ENCODE data around the gene PTPRR. TPM values are rescaled to one million over a fixed set of nuclear protein-coding genes. Genes with fewer than 3 reads are reported as not detected.

Gene PTPRR
- total RNA-seq, 2 experiments from 2014 or later: not detected

DNA sequence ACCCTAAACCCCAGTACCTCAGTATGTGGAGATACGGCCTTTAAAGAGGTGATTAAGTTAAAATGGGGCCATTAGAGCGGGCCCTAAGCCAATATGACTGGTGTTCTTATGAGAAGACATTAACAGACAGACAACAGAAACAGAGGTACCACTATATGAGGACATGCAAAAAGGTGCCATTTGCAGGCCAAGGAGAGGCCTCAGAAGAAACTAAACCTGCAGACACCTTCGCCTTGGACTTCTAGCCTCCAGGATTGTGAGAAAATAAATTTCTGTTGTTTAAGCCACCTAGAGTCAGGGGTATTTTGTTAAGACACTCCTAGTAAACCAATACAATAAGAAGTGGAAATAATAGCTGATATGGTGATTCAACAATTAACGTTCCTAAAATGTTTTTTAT is 315.9 kb downstream of the PTPRR start:
- Histone ChIP-seq H4K20me1 (ENCODE audit: insufficient read depth, low read length) (no peaks in the 10 kb centered on the region), H3K79me2 (ENCODE audit: insufficient read depth, low read depth, low read length) (no peaks in the 10 kb centered on the region), H2AFZ (ENCODE audit: low read length) (no peak overlapping the region), H3K4me3 (ENCODE audit: low read depth, low read length, poor library complexity, severe bottlenecking) (no peak overlapping the region), H3K4me1 (ENCODE audit: insufficient read depth, low read length, poor library complexity, severe bottlenecking) (no peaks in the 10 kb centered on the region), H3K36me3 (ENCODE audit: insufficient read depth, low read length) (no peaks in the 10 kb centered on the region), H3K4me2 (ENCODE audit: low read length) (no peak overlapping the region), H3K9me3 (ENCODE audit: low read length) (no peaks in the 10 kb centered on the region), H3K27ac (ENCODE audit: low read depth, low read length, poor library complexity, severe bottlenecking) (no peak overlapping the region), H3K9me2 (ENCODE audit: insufficient read depth, low read length) (no peaks in the 10 kb centered on the region)
- TF ChIP-seq EZH2phosphoT487 (IDR thresholded peaks at IDR 0.05; ENCODE audit: borderline replicate concordance, low read depth, low read length) (no peak), CTCF (conservative IDR thresholded peaks at IDR 0.05; ENCODE audit: low read length) (no peak)
- CTCF ChIA-PET (ENCODE audit: unreplicated experiment): no interaction called here
- no peak for DNase-seq (ENCODE audit: low spot score)
- BruUV-seq (replicated peaks): no TSS peak
- POLR2A ChIA-PET: no interaction called here
- intact Hi-C loops (cut with micrococcal nuclease; ENCODE audit: unreplicated experiment): no loop called here

DNA sequence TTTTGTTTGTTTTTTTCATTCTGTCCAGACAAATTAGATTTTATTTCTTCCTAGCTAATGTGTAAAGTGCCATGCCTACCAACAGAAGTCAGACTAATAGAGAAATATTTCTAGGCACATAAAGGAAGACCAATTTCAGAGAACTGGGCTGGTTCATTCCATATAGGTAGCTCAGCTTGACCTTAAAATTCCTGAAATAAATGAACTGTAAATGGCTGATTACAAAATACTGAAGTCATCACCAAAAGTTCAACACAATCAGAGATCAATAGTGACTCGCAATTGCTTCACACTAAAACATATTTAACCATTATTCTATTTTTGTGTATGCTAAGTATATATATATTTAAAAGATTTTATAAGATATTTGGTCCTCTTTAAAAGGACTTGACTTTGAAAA is 317.5 kb downstream of the PTPRR start:
- no peaks in the 10 kb centered on the region for H3K79me2 ChIP-seq (ENCODE audit: insufficient read depth, low read depth, low read length)
- BruUV-seq (replicated peaks): no TSS peak
- H3K36me3 ChIP-seq (ENCODE audit: insufficient read depth, low read length): no peaks in the 10 kb centered on the region
- no peak for DNase-seq (ENCODE audit: low spot score)
- intact Hi-C loops (cut with micrococcal nuclease; ENCODE audit: unreplicated experiment): no loop called here
- H3K9me3 ChIP-seq (ENCODE audit: low read length): no peaks in the 10 kb centered on the region
- H2AFZ ChIP-seq (ENCODE audit: low read length): no peak overlapping the region
- ChIA-PET CTCF (ENCODE audit: unreplicated experiment) (no interaction called here), POLR2A (no interaction called here)
- H3K4me1 ChIP-seq (ENCODE audit: insufficient read depth, low read length, poor library complexity, severe bottlenecking): no peaks in the 10 kb centered on the region
- no peak overlapping the region for H3K4me2 ChIP-seq (ENCODE audit: low read length)
- no peak overlapping the region for H3K4me3 ChIP-seq (ENCODE audit: low read depth, low read length, poor library complexity, severe bottlenecking)
- H3K27ac ChIP-seq (ENCODE audit: low read depth, low read length, poor library complexity, severe bottlenecking): no peak overlapping the region
- TF ChIP-seq CTCF (conservative IDR thresholded peaks at IDR 0.05; ENCODE audit: low read length): no peak
- no peak for TF ChIP-seq EZH2phosphoT487 (IDR thresholded peaks at IDR 0.05; ENCODE audit: borderline replicate concordance, low read depth, low read length)
- H3K9me2 ChIP-seq (ENCODE audit: insufficient read depth, low read length): no peaks in the 10 kb centered on the region
- H4K20me1 ChIP-seq (ENCODE audit: insufficient read depth, low read length): no peaks in the 10 kb centered on the region

DNA sequence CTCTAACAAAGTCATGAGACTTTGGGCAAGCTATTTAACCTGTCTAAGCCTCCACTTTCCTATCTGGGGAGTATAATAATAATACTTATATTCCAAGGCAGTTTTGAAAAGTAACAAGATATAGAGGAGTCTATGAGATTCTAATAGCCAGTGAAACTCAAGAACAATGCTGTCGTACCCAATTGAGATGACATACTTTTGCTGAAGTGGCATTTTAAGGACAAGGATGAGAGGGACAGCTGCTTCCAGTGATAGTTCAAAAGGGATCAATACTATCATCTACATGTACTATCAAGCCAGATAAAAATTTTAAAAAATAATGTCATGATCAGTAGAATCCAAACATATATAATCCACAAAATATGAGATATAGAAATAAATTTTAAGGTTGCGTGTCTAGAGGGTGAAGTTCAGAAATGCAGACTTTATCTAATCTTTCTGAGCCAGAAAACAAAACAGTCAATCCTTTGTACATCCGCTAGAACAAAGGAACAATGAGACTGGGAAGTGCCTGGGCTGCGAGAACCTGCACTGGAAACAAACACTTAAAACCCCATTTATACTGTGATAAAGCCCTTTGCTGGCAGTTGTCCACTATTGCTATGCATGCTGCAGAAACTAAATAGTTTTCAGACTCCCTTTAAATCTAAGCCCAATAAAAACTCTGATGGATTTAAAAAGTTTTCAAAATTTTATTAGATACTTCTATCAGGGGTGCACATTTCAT is 321.9 kb downstream of the PTPRR start:
- Histone ChIP-seq H3K9me3 (ENCODE audit: low read length) (no peaks in the 10 kb centered on the region), H3K36me3 (ENCODE audit: insufficient read depth, low read length) (no peaks in the 10 kb centered on the region), H3K9me2 (ENCODE audit: insufficient read depth, low read length) (no peaks in the 10 kb centered on the region), H4K20me1 (ENCODE audit: insufficient read depth, low read length) (no peaks in the 10 kb centered on the region), H3K4me2 (ENCODE audit: low read length) (no peak overlapping the region), H3K27ac (ENCODE audit: low read depth, low read length, poor library complexity, severe bottlenecking) (no peak overlapping the region), H3K4me1 (ENCODE audit: insufficient read depth, low read length, poor library complexity, severe bottlenecking) (no peaks in the 10 kb centered on the region), H2AFZ (ENCODE audit: low read length) (no peak overlapping the region), H3K4me3 (ENCODE audit: low read depth, low read length, poor library complexity, severe bottlenecking) (no peak overlapping the region), H3K79me2 (ENCODE audit: insufficient read depth, low read depth, low read length) (no peaks in the 10 kb centered on the region)
- BruUV-seq (replicated peaks): no TSS peak
- intact Hi-C loops (cut with micrococcal nuclease; ENCODE audit: unreplicated experiment): no loop called here
- DNase-seq (ENCODE audit: low spot score): no peak
- POLR2A ChIA-PET: interaction anchor here (0.7 kb wide), 1 partner anchor 193 kb away, joined by 3 read pairs; no protein-coding TSS in a partner anchor
- CTCF ChIA-PET (ENCODE audit: unreplicated experiment): no interaction called here
- TF ChIP-seq EZH2phosphoT487 (IDR thresholded peaks at IDR 0.05; ENCODE audit: borderline replicate concordance, low read depth, low read length) (no peak), CTCF (conservative IDR thresholded peaks at IDR 0.05; ENCODE audit: low read length) (no peak)
